ENCODE measurements around the gene SCNN1A.

SCNN1A gene

GRCh38 chr12:6334359-6334758 lies 41.0 kb downstream of the SCNN1A start:
- DNase-seq (ENCODE audit: low read depth) = no peak

- DNase-seq (ENCODE audit: low read depth) = no peak
Measured at GRCh38 chr12:6333566-6333965, 41.8 kb downstream of the SCNN1A start.

GRCh38 chr12:6333029-6333428 lies 42.3 kb downstream of the SCNN1A start:
- DNase-seq (ENCODE audit: low read depth) = no peak

GRCh38 chr12:6332459-6332858 lies 42.9 kb downstream of the SCNN1A start:
- no peak for DNase-seq (ENCODE audit: low read depth)

- DNase-seq (ENCODE audit: low read depth) = no peak
Measured at GRCh38 chr12:6330999-6331714, 44.2 kb downstream of the SCNN1A start.

GRCh38 chr12:6330192-6330591 lies 45.2 kb downstream of the SCNN1A start:
- no peak for DNase-seq (ENCODE audit: low read depth)

- DNase-seq (ENCODE audit: low read depth) = no peak
Measured at GRCh38 chr12:6329703-6330064, 45.7 kb downstream of the SCNN1A start.

- DNase-seq (ENCODE audit: low read depth) = no peak
Measured at GRCh38 chr12:6328945-6329702, 46.2 kb downstream of the SCNN1A start.

GRCh38 chr12:6328045-6328779 lies 47.2 kb downstream of the SCNN1A start:
- no peak for DNase-seq (ENCODE audit: low read depth)

GRCh38 chr12:6327229-6328041 lies 47.9 kb downstream of the SCNN1A start:
- DNase-seq (ENCODE audit: low read depth) = no peak

- DNase-seq (ENCODE audit: low read depth) = no peak
Measured at GRCh38 chr12:6326316-6327228, 48.8 kb downstream of the SCNN1A start.

- no peak for DNase-seq (ENCODE audit: low read depth)
Measured at GRCh38 chr12:6324936-6325750, 50.2 kb downstream of the SCNN1A start.

GRCh38 chr12:6323995-6324711 lies 51.2 kb downstream of the SCNN1A start:
- DNase-seq (ENCODE audit: low read depth) = no peak

- DNase-seq (ENCODE audit: low read depth) = no peak
Measured at GRCh38 chr12:6323340-6323994, 51.9 kb downstream of the SCNN1A start.

- no peak for DNase-seq (ENCODE audit: low read depth)
Measured at GRCh38 chr12:6322969-6323339, 52.4 kb downstream of the SCNN1A start.

GRCh38 chr12:6322352-6322751 lies 53.0 kb downstream of the SCNN1A start:
- DNase-seq (ENCODE audit: low read depth) = no peak

GRCh38 chr12:6321905-6322304 lies 53.5 kb downstream of the SCNN1A start:
- no peak for DNase-seq (ENCODE audit: low read depth)

- DNase-seq (ENCODE audit: low read depth) = no peak
Measured at GRCh38 chr12:6319446-6319845, 55.9 kb downstream of the SCNN1A start.

- DNase-seq (ENCODE audit: low read depth) = no peak
Measured at GRCh38 chr12:6318440-6318879, 56.9 kb downstream of the SCNN1A start.

All from stimulated activated CD8-positive, alpha-beta memory T cell treated with anti-CD3 and anti-CD28 coated beads, Interleukin-12 subunit alpha, Interleukin-12 subunit beta, amount 100 ng/mL, for 1 hour (primary cell).